ENCODE measurements around the gene TMEM30B.

The TMEM30B gene

GRCh38 chr14:61229981-61230380 lies 51.2 kb downstream of the TMEM30B start:
- no peak for DNase-seq

- DNase-seq: peak; percentile 80
These were observed 51.7 kb downstream of the TMEM30B start for GRCh38 chr14:61229475-61229888.

- no peak for DNase-seq
These were observed 53.1 kb downstream of the TMEM30B start for GRCh38 chr14:61227884-61228591.

Measured in NCI-H1436 treated with DMSO at 0.1 percent for 48 hours (cell line).